SK-N-DZ (cell line): ENCODE results near the gene PFKL.

Source experiments
- DNase-seq: peaks from one replicate; pipeline ENCODE4 v3.0.0-alpha.2; 2015; ENCODE audit warnings: low spot score

Gene PFKL

GRCh38 chr21:44312716-44313115 lies 12.9 kb downstream of the PFKL start:
- DNase-seq = no peak

- no peak for DNase-seq
Measured at GRCh38 chr21:44313451-44313850, 13.6 kb downstream of the PFKL start.

GRCh38 chr21:44314128-44314527 lies 14.3 kb downstream of the PFKL start:
- no peak for DNase-seq

GRCh38 chr21:44314561-44314960 lies 14.7 kb downstream of the PFKL start:
- DNase-seq = no peak

GRCh38 chr21:44315691-44316203 lies 15.9 kb downstream of the PFKL start:
- no peak for DNase-seq

GRCh38 chr21:44316277-44316900 lies 16.5 kb downstream of the PFKL start:
- no peak for DNase-seq

- DNase-seq = no peak
Measured at GRCh38 chr21:44317241-44317782, 17.5 kb downstream of the PFKL start.

- no peak for DNase-seq
Measured at GRCh38 chr21:44317871-44318270, 18.0 kb downstream of the PFKL start.

- no peak for DNase-seq
Measured at GRCh38 chr21:44318489-44319285, 18.8 kb downstream of the PFKL start.

GRCh38 chr21:44319407-44320065 lies 19.7 kb downstream of the PFKL start:
- no peak for DNase-seq

- DNase-seq = no peak
Measured at GRCh38 chr21:44320847-44321246, 21.0 kb downstream of the PFKL start.

GRCh38 chr21:44321846-44322450 lies 22.1 kb downstream of the PFKL start:
- no peak for DNase-seq

GRCh38 chr21:44322621-44323325 lies 22.9 kb downstream of the PFKL start:
- no peak for DNase-seq

- DNase-seq = no peak
Measured at GRCh38 chr21:44323591-44323990, 23.7 kb downstream of the PFKL start.

GRCh38 chr21:44324106-44324853 lies 24.4 kb downstream of the PFKL start:
- no peak for DNase-seq

GRCh38 chr21:44324854-44325107 lies 24.9 kb downstream of the PFKL start:
- DNase-seq = no peak

GRCh38 chr21:44325386-44326271 lies 25.8 kb downstream of the PFKL start:
- DNase-seq = no peak

- DNase-seq = no peak
Measured at GRCh38 chr21:44326272-44326647, 26.4 kb downstream of the PFKL start.

GRCh38 chr21:44326716-44327602 lies 27.1 kb downstream of the PFKL start:
- DNase-seq = no peak
